Measurements from ENCODE around the gene KDM4C. TPM values are rescaled to one million over a fixed set of nuclear protein-coding genes. Genes with fewer than 3 reads are reported as not detected.

KDM4C gene
- total and polyA plus RNA-seq, 2 of the 8 experiments (the other 6 are each of a cell fraction or from before 2014, with no cell fraction given) = 13.0 to 26.1 TPM

GRCh38 chr9:7209016-7209715 is 451.4 kb downstream of the KDM4C start:
- no peak overlapping the region for H3K14ac ChIP-seq (ENCODE audit: insufficient read length)
- TF ChIP-seq SP1 (IDR thresholded peaks at IDR 0.05; ENCODE audit: low read depth, low read length) (no peak), KDM4A (IDR thresholded peaks at IDR 0.05; ENCODE audit: low read depth, low read length, severe bottlenecking) (no peak), SUZ12 (IDR thresholded peaks at IDR 0.05; ENCODE audit: low read length) (no peak), TCF12 (IDR thresholded peaks at IDR 0.05; ENCODE audit: low read depth, low read length) (no peak), NANOG (IDR thresholded peaks at IDR 0.05; ENCODE audit: insufficient read depth, low read depth, low read length, poor library complexity, severe bottlenecking) (no peak), FOSL1 (IDR thresholded peaks at IDR 0.05; ENCODE audit: insufficient read depth, low read depth, low read length) (no peak), SP4 (IDR thresholded peaks at IDR 0.05; ENCODE audit: low read length) (no peak), E2F6 (IDR thresholded peaks at IDR 0.05) (no peak), POLR2A (IDR thresholded peaks at IDR 0.05; ENCODE audit: control extremely low read depth in 1 of 2, low read depth in 2 of 2, low read length in 2 of 2) (no peak), RFX5 (IDR thresholded peaks at IDR 0.05; ENCODE audit: borderline replicate concordance, low read depth, low read length) (no peak)
- TF ChIP-seq, protein P1, sequence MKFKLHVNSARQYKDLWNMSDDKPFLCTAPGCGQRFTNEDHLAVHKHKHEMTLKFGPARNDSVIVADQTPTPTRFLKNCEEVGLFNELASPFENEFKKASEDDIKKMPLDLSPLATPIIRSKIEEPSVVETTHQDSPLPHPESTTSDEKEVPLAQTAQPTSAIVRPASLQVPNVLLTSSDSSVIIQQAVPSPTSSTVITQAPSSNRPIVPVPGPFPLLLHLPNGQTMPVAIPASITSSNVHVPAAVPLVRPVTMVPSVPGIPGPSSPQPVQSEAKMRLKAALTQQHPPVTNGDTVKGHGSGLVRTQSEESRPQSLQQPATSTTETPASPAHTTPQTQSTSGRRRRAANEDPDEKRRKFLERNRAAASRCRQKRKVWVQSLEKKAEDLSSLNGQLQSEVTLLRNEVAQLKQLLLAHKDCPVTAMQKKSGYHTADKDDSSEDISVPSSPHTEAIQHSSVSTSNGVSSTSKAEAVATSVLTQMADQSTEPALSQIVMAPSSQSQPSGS (IDR thresholded peaks at IDR 0.05; ENCODE audit: low read length) = no peak

More at GRCh38 chr9:7209016-7209715, 451.4 kb downstream of the KDM4C start:
- no peak overlapping the region for H3K9ac ChIP-seq (replicated peaks in 1 of 4; ENCODE audit: extremely low read depth in 1 of 4, low read depth in 3 of 4, low read length in 3 of 4)
- no peak overlapping the region for H3K18ac ChIP-seq (ENCODE audit: extremely low read depth, low read length)
- H3K4ac ChIP-seq (replicated peaks; ENCODE audit: insufficient read length, low read depth, low read length) = no peak overlapping the region
- no peak overlapping the region for H2BK12ac ChIP-seq (ENCODE audit: low read depth, low read length)
- no peaks in the 10 kb centered on the region for H4K20me1 ChIP-seq (replicated peaks in 1 of 2; ENCODE audit: control insufficient read depth in 1 of 2, insufficient read depth in 2 of 2, low read length in 2 of 2)
- no peak overlapping the region for H3K56ac ChIP-seq (replicated peaks; ENCODE audit: insufficient read length, low read depth, low read length)
- H2AFZ ChIP-seq (ENCODE audit: low read length) = no peak overlapping the region
- H3K4me3 ChIP-seq (ENCODE audit: extremely low read depth in 1 of 4, insufficient read depth in 2 of 4, low read depth in 3 of 4, low read length in 4 of 4) = no peak overlapping the region
- POLR2A ChIA-PET (ENCODE audit: partially characterized antibody) = no interaction called here
- no peaks in the 10 kb centered on the region for H3K79me2 ChIP-seq (ENCODE audit: control insufficient read depth in 1 of 2, insufficient read depth in 2 of 2, low read length in 2 of 2)
- FAIRE-seq (no peak), DNase-seq (ENCODE audit: low read depth in 1 of 2, low spot score in 2 of 2) (no peak)
- no peaks in the 10 kb centered on the region; a peak in 2 of 7 replicates for H3K27me3 ChIP-seq (replicated peaks in 1 of 4; ENCODE audit: control insufficient read depth in 3 of 4, extremely low read depth in 1 of 4, insufficient read depth in 3 of 4, low read length in 3 of 4)
- H2BK120ac ChIP-seq (replicated peaks; ENCODE audit: low read depth, low read length) = no peak overlapping the region
- WGBS, 2 experiments (ENCODE audit: extremely low coverage in 1 of 2, insufficient coverage in 1 of 2, insufficient read length in 1 of 2, insufficient replicate concordance in 2 of 2, low coverage in 1 of 2, low lambda C conversion rate in 2 of 2, missing lambda C conversion rate in 1 of 2) = 88% methylated on average over 15 of the region's 15 CpGs; no CpG with 5 or more reads in 1 of the 2 experiments
- H4K5ac ChIP-seq (ENCODE audit: insufficient read length, low read depth, low read length) = no peak overlapping the region
- no peaks in the 10 kb centered on the region for H3K36me3 ChIP-seq (ENCODE audit: control insufficient read depth in 2 of 4, insufficient read depth in 4 of 4, low read length in 3 of 4)
- no peak overlapping the region for H2AK5ac ChIP-seq (ENCODE audit: low read depth, low read length)
- H2BK20ac ChIP-seq (ENCODE audit: low read length) = no peak overlapping the region
- no peaks in the 10 kb centered on the region for H3K79me1 ChIP-seq (ENCODE audit: low read depth, low read length)
- H4K91ac ChIP-seq (replicated peaks; ENCODE audit: insufficient read length, low read length) = no peak overlapping the region
- H2BK5ac ChIP-seq (ENCODE audit: low read depth, low read length) = no peak overlapping the region
- no peak overlapping the region for H3K4me2 ChIP-seq (ENCODE audit: insufficient read depth in 1 of 2, low read depth in 2 of 2, low read length in 2 of 2)
- peaks cover 3 to 20% (median 9%) of the 10 kb centered on the region in 4 experiments; a peak in 5 of 7 replicates for H3K4me1 ChIP-seq (replicated peaks in 1 of 4; ENCODE audit: control insufficient read depth in 3 of 4, insufficient read depth in 4 of 4, low read length in 3 of 4)
- H3K23ac ChIP-seq (ENCODE audit: insufficient read length) = no peak overlapping the region
- H3K9me3 ChIP-seq (ENCODE audit: insufficient read depth in 2 of 2, low read depth in 1 of 2, low read length in 1 of 2) = no peaks in the 10 kb centered on the region
- H4K8ac ChIP-seq (ENCODE audit: extremely low read depth, insufficient read depth, low read length) = no peak overlapping the region
- no peak overlapping the region for H3K27ac ChIP-seq (ENCODE audit: low read depth, low read length)
- CTCF ChIA-PET (ENCODE audit: partially characterized antibody) = interaction anchor here (1.4 to 3.0 kb wide), 2 partner anchors 25 to 156 kb away, joined by 4 to 15 read pairs; no protein-coding TSS in a partner anchor
- no peak overlapping the region for H2BK15ac ChIP-seq (ENCODE audit: low read length)
- H3K23me2 ChIP-seq (ENCODE audit: low read depth, low read length) = no peaks in the 10 kb centered on the region

Data from H1 (cell line).